Measurements from ENCODE around the gene C20orf173.

DNA sequence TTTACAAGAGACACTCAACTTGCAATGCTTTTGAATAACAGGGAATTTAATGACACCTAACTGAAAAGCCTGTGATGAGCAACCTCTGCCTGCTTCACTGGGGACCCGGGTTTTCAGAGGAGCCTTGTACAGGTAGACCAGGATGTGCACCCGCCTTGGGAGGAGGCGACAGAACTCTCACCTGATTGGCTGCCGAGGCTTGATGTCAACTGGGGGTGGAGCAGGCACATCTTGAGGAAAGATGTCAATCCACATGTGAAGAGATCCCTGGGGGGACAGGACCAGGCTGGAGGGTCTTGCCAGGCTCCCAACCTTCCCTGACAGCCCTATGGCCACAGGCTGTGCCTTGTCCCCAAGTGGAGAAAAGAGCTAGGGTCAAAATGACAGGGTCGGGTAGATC lies 32.2 kb upstream of the C20orf173 start:
- TF ChIP-seq, protein P1, sequence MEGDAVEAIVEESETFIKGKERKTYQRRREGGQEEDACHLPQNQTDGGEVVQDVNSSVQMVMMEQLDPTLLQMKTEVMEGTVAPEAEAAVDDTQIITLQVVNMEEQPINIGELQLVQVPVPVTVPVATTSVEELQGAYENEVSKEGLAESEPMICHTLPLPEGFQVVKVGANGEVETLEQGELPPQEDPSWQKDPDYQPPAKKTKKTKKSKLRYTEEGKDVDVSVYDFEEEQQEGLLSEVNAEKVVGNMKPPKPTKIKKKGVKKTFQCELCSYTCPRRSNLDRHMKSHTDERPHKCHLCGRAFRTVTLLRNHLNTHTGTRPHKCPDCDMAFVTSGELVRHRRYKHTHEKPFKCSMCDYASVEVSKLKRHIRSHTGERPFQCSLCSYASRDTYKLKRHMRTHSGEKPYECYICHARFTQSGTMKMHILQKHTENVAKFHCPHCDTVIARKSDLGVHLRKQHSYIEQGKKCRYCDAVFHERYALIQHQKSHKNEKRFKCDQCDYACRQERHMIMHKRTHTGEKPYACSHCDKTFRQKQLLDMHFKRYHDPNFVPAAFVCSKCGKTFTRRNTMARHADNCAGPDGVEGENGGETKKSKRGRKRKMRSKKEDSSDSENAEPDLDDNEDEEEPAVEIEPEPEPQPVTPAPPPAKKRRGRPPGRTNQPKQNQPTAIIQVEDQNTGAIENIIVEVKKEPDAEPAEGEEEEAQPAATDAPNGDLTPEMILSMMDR (IDR thresholded peaks at IDR 0.05; ENCODE audit: borderline replicate concordance, extremely low read depth, low read length, poor library complexity, severe bottlenecking), result no peak
- no peak for TF ChIP-seq EZH2 (IDR thresholded peaks at IDR 0.05; ENCODE audit: borderline replicate concordance, low read depth, low read length, severe bottlenecking)
